Testis (tissue), 3 donors: ENCODE measurements around the gene H6PD. TPM values are rescaled to one million over a fixed set of nuclear protein-coding genes. Genes with fewer than 3 reads are reported as not detected.

Experiments used
- DNase-seq: peaks from one replicate; pipeline ENCODE4 v3.0.0-alpha.2; 2019
- H3K27ac ChIP-seq, 2 donors: fragments of 200-600 bp; sonication (generic); one replicate each; pipeline ENCODE4 v1.5.1; 2019
- H3K27me3 ChIP-seq: fragments of 200-600 bp; sonication (generic); one replicate; pipeline ENCODE4 v1.5.1; 2019
- H3K36me3 ChIP-seq: fragments of 200-600 bp; sonication (generic); one replicate; pipeline ENCODE4 v1.5.1; 2017; ENCODE audit warnings: low read depth; ENCODE audit errors: missing control alignments
- H3K4me1 ChIP-seq: fragments of 200-600 bp; sonication (generic); one replicate; pipeline ENCODE4 v1.5.1; 2019
- H3K4me3 ChIP-seq, 2 donors: fragments of 200-600 bp; sonication (generic); one replicate each; pipeline ENCODE4 v1.5.1; 2017 to 2019
- H3K9me3 ChIP-seq: fragments of 200-600 bp; sonication (generic); one replicate; pipeline ENCODE4 v1.5.1; 2017
- POLR2A ChIP-seq: fragments of 450-650 bp; IDR thresholded peaks from one replicate; pipeline ENCODE4 v1.6.1; 2017; ENCODE audit warnings: antibody characterized with exemption, mild to moderate bottlenecking, moderate library complexity
- WGBS, 2 donors: methylation state at CpG; one replicate each; pipeline ENCODE4 v1.1.5; 2018; 5-methylcytosine and 5-hydroxymethylcytosine counted together
- intact Hi-C: fragments of 100-400 bp; cut with DNase I; formaldehyde crosslinking; loops from one replicate; pipeline ENCODE4 v1.15.1; 2023; ENCODE audit warnings: low total_unique reads
- polyA plus RNA-seq: library from polyadenylated mRNA; stranded (reverse); fragments of 350-450 nt; fragmentation: Illumina TruSeq; extraction: RNeasy Lipid Tissue Mini Kit (QIAGEN cat#74804); gene quantifications from one replicate; pipeline ENCODE4 v1.2.3, GENCODE V29; 2014; ENCODE audit warnings: low read depth, low replicate concordance; ENCODE audit not compliant: insufficient read depth
- total RNA-seq, 2 donors: library from RNA; depleted of rRNA; stranded (reverse); fragments of >200 nt; gene quantifications; one replicate each; pipeline ENCODE4 v1.2.3, GENCODE V29; 2016
- TF ChIP-seq, protein P1 (sequence below), 3 experiments: fragments of 450-650 bp in 2 of 3; fragments of 200-600 bp in 1 of 3; sonication (generic) in 1 of 3; IDR thresholded peaks; one replicate each; pipeline ENCODE4 v1.5.1; 2016 to 2019; ENCODE audit warnings: antibody characterized with exemption in 3 of 3, mild to moderate bottlenecking in 2 of 3, moderate library complexity in 1 of 3

H6PD gene
- total and polyA plus RNA-seq, 3 donors from 2014 or later = 23.8 to 67.8 (median 55.0) TPM

DNA sequence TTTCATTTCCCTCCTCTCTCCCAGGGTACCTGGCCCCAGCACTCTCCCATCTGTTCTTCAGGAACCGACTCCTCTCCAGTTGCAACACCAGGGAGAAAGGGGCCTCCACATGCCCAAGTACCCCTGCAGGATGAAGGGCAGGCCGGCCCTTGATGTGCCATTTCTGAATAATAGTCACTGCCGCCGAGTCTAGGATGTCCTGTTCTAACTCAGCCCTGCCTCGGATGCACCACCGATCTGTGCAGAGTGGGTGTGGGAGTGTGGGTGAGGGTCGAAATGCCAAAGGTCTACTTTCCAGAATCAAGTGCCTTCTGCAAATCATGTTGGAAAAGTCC, 32.7 kb downstream of the H6PD start:
- no peak overlapping the region for H3K4me3 ChIP-seq
- TF ChIP-seq, protein P1, sequence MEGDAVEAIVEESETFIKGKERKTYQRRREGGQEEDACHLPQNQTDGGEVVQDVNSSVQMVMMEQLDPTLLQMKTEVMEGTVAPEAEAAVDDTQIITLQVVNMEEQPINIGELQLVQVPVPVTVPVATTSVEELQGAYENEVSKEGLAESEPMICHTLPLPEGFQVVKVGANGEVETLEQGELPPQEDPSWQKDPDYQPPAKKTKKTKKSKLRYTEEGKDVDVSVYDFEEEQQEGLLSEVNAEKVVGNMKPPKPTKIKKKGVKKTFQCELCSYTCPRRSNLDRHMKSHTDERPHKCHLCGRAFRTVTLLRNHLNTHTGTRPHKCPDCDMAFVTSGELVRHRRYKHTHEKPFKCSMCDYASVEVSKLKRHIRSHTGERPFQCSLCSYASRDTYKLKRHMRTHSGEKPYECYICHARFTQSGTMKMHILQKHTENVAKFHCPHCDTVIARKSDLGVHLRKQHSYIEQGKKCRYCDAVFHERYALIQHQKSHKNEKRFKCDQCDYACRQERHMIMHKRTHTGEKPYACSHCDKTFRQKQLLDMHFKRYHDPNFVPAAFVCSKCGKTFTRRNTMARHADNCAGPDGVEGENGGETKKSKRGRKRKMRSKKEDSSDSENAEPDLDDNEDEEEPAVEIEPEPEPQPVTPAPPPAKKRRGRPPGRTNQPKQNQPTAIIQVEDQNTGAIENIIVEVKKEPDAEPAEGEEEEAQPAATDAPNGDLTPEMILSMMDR (IDR thresholded peaks at IDR 0.05) = no peak
- TF ChIP-seq POLR2A = no peak
- intact Hi-C loops = no loop called here
- no peaks in the 10 kb centered on the region for H3K36me3 ChIP-seq
- H3K27me3 ChIP-seq = no peaks in the 10 kb centered on the region
- peaks cover 5% of the 10 kb centered on the region for H3K4me1 ChIP-seq
- DNase-seq = no peak
- WGBS, 2 donors = 73 to 83% methylated on average over 3 to 7 of the region's 7 CpGs
- no peak overlapping the region for H3K27ac ChIP-seq
- H3K9me3 ChIP-seq = no peaks in the 10 kb centered on the region

DNA sequence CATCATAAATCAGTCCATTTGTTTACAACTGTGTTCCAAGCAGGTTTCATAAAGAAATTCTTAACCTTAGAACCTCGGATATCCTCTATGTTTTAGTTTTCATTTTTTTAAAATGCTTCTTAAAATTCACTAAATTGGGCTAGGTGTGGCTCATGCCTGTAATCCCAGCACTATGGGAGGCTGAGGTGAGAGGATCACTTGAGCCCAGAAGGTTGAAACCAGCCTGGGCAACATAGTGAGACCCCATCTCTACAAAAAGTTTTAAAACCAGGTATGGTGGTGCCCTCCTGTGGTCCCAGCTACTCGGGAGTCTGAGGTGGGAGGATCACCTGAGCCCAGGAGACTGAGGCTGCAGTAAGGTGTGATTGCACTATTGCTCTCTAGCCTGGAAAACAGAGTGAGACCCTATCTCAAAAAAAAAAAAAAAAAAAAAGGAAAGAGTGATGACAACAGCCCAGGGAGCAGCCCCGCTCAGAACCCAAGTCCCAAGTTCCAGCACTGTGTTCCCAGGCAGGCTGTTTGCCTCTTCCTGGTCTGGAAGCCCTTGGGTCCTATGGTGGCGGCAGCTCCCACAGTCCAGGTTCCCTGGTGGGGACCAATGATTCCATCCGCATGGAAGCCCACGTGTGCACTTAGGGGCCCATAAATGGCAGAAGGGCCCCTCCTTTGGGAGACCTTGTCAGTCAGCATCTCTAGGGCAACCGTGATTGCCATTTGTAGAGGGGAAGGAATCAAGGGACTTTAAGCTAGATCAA, 33.4 kb downstream of the H6PD start:
- no peaks in the 10 kb centered on the region for H3K27me3 ChIP-seq
- H3K4me1 ChIP-seq = peaks cover 5% of the 10 kb centered on the region
- intact Hi-C loops = no loop called here
- TF ChIP-seq, protein P1 (IDR thresholded peaks at IDR 0.05) = no peak
- no peak for TF ChIP-seq POLR2A
- H3K36me3 ChIP-seq = no peaks in the 10 kb centered on the region
- H3K27ac ChIP-seq = no peak overlapping the region
- no peaks in the 10 kb centered on the region for H3K9me3 ChIP-seq
- no peak overlapping the region for H3K4me3 ChIP-seq
- no peak for DNase-seq
- 90 to 94% methylated on average over 7 of the region's 7 CpGs for WGBS, 2 donors

DNA sequence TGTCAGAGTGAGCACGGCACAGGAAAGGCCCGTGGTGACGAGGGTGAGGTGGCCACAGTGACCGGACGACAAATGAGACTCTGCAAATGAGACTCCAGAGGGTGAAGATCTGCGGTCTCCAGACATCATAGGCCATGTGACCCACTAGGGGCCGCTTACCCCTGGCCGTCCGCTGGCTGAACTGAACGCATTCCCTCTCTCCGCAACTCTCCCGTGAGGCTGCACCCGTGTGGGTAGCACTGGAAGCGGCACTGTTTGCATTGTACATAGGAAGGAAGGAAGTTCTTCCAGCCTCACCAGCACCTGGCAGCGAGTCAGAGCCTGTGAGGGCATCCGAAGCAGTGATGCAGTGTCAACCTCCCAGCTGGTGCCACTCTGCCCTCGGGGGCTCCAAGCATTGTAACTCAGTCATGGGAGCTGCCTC, 34.5 kb downstream of the H6PD start:
- no peak for TF ChIP-seq POLR2A
- TF ChIP-seq, protein P1 (IDR thresholded peaks at IDR 0.05) = no peak
- H3K4me3 ChIP-seq = no peak overlapping the region
- H3K4me1 ChIP-seq = peaks cover 5% of the 10 kb centered on the region
- no peak overlapping the region for H3K27ac ChIP-seq
- no peaks in the 10 kb centered on the region for H3K9me3 ChIP-seq
- H3K27me3 ChIP-seq = no peaks in the 10 kb centered on the region
- WGBS, 2 donors = 90 to 91% methylated on average over 15 to 17 of the region's 17 CpGs
- intact Hi-C loops = no loop called here
- no peaks in the 10 kb centered on the region for H3K36me3 ChIP-seq
- no peak for DNase-seq

DNA sequence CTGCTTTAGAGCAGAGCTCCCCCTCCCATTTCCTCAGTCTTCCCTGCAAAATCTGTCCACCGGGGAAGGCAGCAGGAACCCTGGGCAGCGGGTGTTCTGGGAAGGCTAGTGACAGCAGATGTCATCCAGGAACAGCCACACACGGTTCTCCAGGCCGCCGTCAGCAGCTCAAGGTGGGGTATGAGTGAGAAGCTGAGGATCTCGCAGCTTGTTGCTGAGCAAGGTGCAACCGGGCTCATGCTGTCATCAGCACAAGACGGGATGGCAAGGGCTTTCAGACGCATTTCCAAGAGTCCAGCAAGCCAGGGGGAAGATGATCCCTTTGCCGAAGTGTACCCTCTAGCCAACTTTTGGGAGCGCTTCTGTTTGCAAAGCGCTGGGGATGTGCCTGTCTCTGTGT, 35.1 kb downstream of the H6PD start:
- 84 to 92% methylated on average over 7 to 12 of the region's 12 CpGs for WGBS, 2 donors
- no peak overlapping the region for H3K27ac ChIP-seq
- intact Hi-C loops = no loop called here
- peaks cover 5% of the 10 kb centered on the region for H3K4me1 ChIP-seq
- no peak for DNase-seq
- TF ChIP-seq POLR2A = no peak
- TF ChIP-seq, protein P1 (IDR thresholded peaks at IDR 0.05) = no peak
- no peak overlapping the region for H3K4me3 ChIP-seq
- no peaks in the 10 kb centered on the region for H3K9me3 ChIP-seq
- H3K27me3 ChIP-seq = no peaks in the 10 kb centered on the region
- H3K36me3 ChIP-seq = no peaks in the 10 kb centered on the region
